Cardiac fibroblast (primary cell): Measurements from ENCODE around the gene CLPTM1L.
"Not testable (repeated sequence)": the region's sequence is repeated elsewhere in the genome, so short reads cannot be mapped to it uniquely, and the experiment has no call there.

Experiments
- DNase-seq, 2 donors: peaks; one replicate each; pipeline versions ENCODE4 v3.0.0 to v3.0.0-alpha.2; 2010; ENCODE audit warnings: low read depth in 2 of 2
- H3K4me3 ChIP-seq, 2 donors: replicated peaks in 1 of 2; 1 replicate in 1 of 2; 2 replicates in 1 of 2; pipeline ENCODE4 v1.5.1; 2011; ENCODE audit warnings: low read depth in 2 of 2, low read length in 2 of 2, mild to moderate bottlenecking in 2 of 2, moderate library complexity in 1 of 2
- TF ChIP-seq, protein P1 (sequence below): IDR thresholded peaks from one replicate; pipeline ENCODE4 v1.5.1; 2011; ENCODE audit warnings: low read depth, mild to moderate bottlenecking, low read length, inconsistent platforms

CLPTM1L gene

GRCh38 chr5:1374030-1374678 is 29.3 kb upstream of the CLPTM1L start:
- TF ChIP-seq, protein P1, sequence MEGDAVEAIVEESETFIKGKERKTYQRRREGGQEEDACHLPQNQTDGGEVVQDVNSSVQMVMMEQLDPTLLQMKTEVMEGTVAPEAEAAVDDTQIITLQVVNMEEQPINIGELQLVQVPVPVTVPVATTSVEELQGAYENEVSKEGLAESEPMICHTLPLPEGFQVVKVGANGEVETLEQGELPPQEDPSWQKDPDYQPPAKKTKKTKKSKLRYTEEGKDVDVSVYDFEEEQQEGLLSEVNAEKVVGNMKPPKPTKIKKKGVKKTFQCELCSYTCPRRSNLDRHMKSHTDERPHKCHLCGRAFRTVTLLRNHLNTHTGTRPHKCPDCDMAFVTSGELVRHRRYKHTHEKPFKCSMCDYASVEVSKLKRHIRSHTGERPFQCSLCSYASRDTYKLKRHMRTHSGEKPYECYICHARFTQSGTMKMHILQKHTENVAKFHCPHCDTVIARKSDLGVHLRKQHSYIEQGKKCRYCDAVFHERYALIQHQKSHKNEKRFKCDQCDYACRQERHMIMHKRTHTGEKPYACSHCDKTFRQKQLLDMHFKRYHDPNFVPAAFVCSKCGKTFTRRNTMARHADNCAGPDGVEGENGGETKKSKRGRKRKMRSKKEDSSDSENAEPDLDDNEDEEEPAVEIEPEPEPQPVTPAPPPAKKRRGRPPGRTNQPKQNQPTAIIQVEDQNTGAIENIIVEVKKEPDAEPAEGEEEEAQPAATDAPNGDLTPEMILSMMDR: no peak
- no peak for DNase-seq

DNA sequence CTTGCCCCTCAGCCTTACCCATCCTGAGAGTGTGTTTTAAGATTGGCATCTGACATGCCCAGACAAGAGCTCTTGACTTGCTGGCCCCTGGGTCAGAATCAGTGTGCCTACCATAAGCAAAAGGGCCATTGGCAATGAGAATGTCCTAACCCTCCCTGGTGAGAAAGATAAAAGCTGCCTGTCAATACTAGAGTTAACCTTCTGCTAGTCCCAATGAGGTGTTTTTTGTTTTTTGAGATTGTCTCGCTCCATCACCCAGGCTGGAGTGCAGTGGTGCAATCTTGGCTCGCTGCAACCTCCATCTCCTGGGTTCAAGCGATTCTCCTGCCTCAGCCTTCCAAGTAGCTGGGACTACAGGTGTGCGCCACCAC is 27.1 kb upstream of the CLPTM1L start:
- DNase-seq: not testable (repeated sequence)

More at GRCh38 chr5:1374030-1374678, 29.3 kb upstream of the CLPTM1L start:
- H3K4me3 ChIP-seq: no peak overlapping the region

GRCh38 chr5:1371218-1371971 is 26.5 kb upstream of the CLPTM1L start:
- H3K4me3 ChIP-seq: no peak overlapping the region
- no peak for DNase-seq
- TF ChIP-seq, protein P1: no peak

More for the DNA sequence above, 27.1 kb upstream of the CLPTM1L start:
- H3K4me3 ChIP-seq: not testable (repeated sequence)

GRCh38 chr5:1370006-1370405 is 25.1 kb upstream of the CLPTM1L start:
- H3K4me3 ChIP-seq: no peak overlapping the region
- DNase-seq: no peak
- TF ChIP-seq, protein P1: no peak

DNA sequence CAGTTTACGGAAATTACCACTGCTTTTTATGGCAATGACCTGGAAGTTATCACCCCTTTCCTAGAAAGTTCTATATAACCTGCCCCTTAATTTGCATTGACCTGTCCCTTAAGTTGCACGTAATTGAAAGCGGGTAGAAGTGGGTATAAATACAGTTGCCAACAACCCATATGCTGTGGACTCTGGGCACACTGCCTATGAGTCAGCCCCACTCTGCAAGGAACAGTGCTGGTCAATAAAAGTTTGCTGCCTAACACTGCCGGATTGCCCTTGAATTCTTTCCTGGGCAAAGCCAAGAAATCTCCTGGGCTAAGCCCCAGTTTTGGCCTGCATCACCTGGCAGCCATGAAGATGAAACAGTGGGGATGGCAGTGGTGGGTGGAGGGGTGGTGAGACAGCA is 23.9 kb upstream of the CLPTM1L start:
- TF ChIP-seq, protein P1: no peak
- no peak overlapping the region for H3K4me3 ChIP-seq
- DNase-seq: no peak

DNA sequence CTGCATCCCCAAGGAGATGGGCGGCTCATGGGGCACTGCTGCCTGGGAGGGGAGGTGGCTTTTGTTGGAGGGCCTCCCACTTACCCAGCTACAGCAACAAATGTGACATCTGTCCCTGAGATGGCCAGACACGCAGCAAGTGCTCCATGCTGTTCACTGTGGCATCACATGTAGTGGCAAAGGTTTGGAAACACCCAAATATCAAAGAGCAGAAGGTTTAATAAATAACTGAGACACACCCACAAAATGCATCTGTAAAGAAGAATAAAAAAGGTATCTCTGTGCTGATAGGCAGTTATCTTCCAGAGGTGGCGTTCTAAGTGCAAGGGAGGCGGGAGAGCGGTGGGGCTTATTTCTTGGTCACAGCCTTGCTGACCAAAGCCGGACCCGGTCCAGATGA is 23.3 kb upstream of the CLPTM1L start:
- H3K4me3 ChIP-seq: no peak overlapping the region
- TF ChIP-seq, protein P1: no peak
- DNase-seq: no peak

DNA sequence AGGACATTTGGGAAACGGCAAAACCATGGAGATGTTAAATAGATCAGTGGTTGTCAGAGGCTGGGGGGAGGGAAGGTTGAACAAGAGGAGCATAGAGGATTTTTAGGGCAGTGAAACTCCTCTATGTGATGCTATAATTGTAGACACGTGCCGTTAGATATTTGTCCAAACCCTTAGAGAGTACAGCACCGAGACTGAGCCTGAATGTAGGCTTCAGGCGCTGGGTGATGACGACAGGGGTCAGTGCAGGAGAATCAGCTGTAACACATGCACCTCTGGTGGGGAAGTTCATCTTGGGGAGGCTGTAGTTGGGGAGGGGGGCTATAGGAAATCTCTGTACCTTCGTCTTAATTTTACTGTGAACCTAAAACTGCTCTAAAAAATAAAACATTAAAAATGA is 22.2 kb upstream of the CLPTM1L start:
- TF ChIP-seq, protein P1: no peak
- DNase-seq: no peak
- no peak overlapping the region for H3K4me3 ChIP-seq
